HepG2 (cell line): ENCODE measurements around the gene FUOM. TPM values are rescaled to one million over a fixed set of nuclear protein-coding genes. Genes with fewer than 3 reads are reported as not detected.
A peak's percentile ranks its signal among the peaks of the same experiment; 100 is the strongest.

Experiments
- HNF4G ChIP-seq, 2 experiments: sonication (generic) in 1 of 2; formaldehyde crosslinking in 1 of 2; IDR thresholded peaks; 2 replicates each; pipeline versions ENCODE4 v1.4.0 to v1.6.1; 2011 to 2020; ENCODE audit warnings: borderline replicate concordance in 2 of 2, low read depth in 2 of 2, mild to moderate bottlenecking in 2 of 2, low read length in 1 of 2, missing genetic modification reagents in 1 of 2, moderate library complexity in 1 of 2
- ISX ChIP-seq: sonication (generic); formaldehyde crosslinking; conservative IDR thresholded peaks from 2 replicates; pipeline ENCODE4 v1.5.0; 2020; ENCODE audit warnings: missing genetic modification reagents
- JUND ChIP-seq: sonication (generic); formaldehyde crosslinking; IDR thresholded peaks from 2 replicates; pipeline ENCODE4 v1.8.0; 2022; ENCODE audit warnings: mild to moderate bottlenecking, missing genetic modification reagents
- KDM6A ChIP-seq: IDR thresholded peaks from 2 replicates; pipeline ENCODE4 v1.6.1; 2016; ENCODE audit warnings: low read depth
- NR1H2 ChIP-seq: sonication (generic); formaldehyde crosslinking; IDR thresholded peaks from 2 replicates; pipeline ENCODE4 v1.8.1; 2022; ENCODE audit warnings: low read depth, missing genetic modification reagents, borderline replicate concordance
- SCMH1 ChIP-seq: sonication (generic); formaldehyde crosslinking; IDR thresholded peaks from 2 replicates; pipeline ENCODE4 v1.9.0; 2021; ENCODE audit warnings: missing genetic modification reagents, mild to moderate bottlenecking, borderline replicate concordance
- SUZ12 ChIP-seq: fragments of 150-350 bp; IDR thresholded peaks from 2 replicates; pipeline ENCODE4 v1.6.1; 2014; ENCODE audit warnings: low read depth, low read length
- TEAD2 ChIP-seq: sonication (generic); formaldehyde crosslinking; IDR thresholded peaks from 2 replicates; pipeline ENCODE4 v1.9.0; 2021; ENCODE audit warnings: missing genetic modification reagents
- ZNF616 ChIP-seq: sonication (generic); formaldehyde crosslinking; IDR thresholded peaks from 2 replicates; pipeline ENCODE4 v1.5.0; 2020; ENCODE audit warnings: low read depth, mild to moderate bottlenecking, missing genetic modification reagents
- ZNF687 ChIP-seq: sonication (generic); formaldehyde crosslinking; IDR thresholded peaks from 2 replicates; pipeline ENCODE4 v1.5.1; 2020; ENCODE audit warnings: mild to moderate bottlenecking, missing genetic modification reagents, moderate library complexity
- ZNF746 ChIP-seq: sonication (generic); formaldehyde crosslinking; IDR thresholded peaks from 2 replicates; pipeline ENCODE4 v1.8.0; 2022; ENCODE audit warnings: mild to moderate bottlenecking, missing genetic modification reagents
- ZSCAN31 ChIP-seq: sonication (generic); formaldehyde crosslinking; IDR thresholded peaks from 2 replicates; pipeline ENCODE4 v1.5.0; 2020; ENCODE audit warnings: low read depth, mild to moderate bottlenecking, missing genetic modification reagents
- polyA plus RNA-seq, 8 experiments: library from polyadenylated mRNA; depleted of rRNA in 3 of 8; stranded (reverse) in 7 of 8; unstranded in 1 of 8; fragments of >200 nt; fragmentation: Illumina TruSeq in 4 of 8; extraction: Trizol in 4 of 8; gene quantifications; 2 replicates each; pipeline versions ENCODE4 v1.2.1 to v1.2.3, GENCODE V29; 2011 to 2016; ENCODE audit warnings: low read depth in 4 of 8, missing spikeins in 1 of 8, mixed read lengths in 1 of 8; ENCODE audit not compliant: insufficient read depth in 1 of 8
- total RNA-seq, 5 experiments: library from RNA; depleted of rRNA; stranded (reverse); fragments of >200 nt; fragmentation: Illumina TruSeq; extraction: Trizol; gene quantifications; 2 replicates each; pipeline ENCODE4 v1.2.3, GENCODE V29; 2016; ENCODE audit warnings: low read depth in 1 of 5
- TF ChIP-seq, protein P1 (sequence below): sonication (generic); formaldehyde crosslinking; IDR thresholded peaks from 2 replicates; pipeline ENCODE4 v1.9.0; 2021; ENCODE audit warnings: mild to moderate bottlenecking, missing genetic modification reagents
- TF ChIP-seq, protein P2 (sequence below): sonication (generic); formaldehyde crosslinking; IDR thresholded peaks from 2 replicates; pipeline ENCODE4 v1.8.1; 2023; ENCODE audit warnings: mild to moderate bottlenecking, inconsistent platforms, moderate library complexity, missing genetic modification reagents, borderline replicate concordance

Gene FUOM
- total and polyA plus RNA-seq, 2 of the 13 experiments (the other 11 are each of a cell fraction or from before 2014, with no cell fraction given) = 27.5 to 60.4 TPM

DNA sequence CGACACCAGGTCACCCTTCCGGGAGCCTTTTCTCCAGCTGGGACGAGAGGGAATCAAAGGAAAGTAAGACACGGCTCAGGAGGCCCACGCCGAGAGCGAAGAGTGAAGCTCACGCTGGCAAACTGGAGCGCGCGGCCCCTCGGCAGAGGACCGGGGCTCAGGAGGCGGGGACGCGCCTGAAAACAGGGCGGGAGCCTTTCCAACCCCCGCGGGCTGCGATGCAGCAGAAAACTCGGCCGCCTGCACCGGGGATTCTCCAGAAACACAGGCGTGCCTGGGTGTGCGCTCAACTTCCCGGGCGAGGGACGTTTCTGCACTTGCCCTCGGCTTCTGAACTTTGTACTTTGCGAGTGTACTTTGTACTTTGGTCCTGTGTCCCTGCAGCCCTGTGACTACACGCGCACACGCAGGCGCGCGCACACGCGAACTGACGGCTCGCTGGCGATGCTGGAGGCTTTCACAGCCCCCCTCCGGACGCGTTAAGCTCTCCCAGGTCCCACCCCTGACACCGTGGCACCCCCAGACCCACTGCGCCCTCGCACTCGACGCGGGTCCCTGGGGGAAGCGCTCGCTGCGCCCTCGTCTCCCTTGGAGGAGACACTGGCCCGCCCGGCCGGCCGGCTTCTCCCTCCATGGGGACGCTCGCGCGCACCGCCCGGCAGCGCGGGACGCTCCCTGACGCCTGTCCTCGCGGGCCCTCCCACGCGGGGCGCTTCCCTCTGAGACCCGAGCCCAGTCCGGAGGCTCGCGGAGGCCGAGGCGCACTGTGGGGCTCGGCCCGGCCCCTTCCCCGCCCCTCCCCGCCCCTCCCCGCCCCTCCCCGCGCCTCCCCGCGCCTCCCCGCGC lies 20.7 kb upstream of the FUOM start (continued):
- TF ChIP-seq, protein P1, sequence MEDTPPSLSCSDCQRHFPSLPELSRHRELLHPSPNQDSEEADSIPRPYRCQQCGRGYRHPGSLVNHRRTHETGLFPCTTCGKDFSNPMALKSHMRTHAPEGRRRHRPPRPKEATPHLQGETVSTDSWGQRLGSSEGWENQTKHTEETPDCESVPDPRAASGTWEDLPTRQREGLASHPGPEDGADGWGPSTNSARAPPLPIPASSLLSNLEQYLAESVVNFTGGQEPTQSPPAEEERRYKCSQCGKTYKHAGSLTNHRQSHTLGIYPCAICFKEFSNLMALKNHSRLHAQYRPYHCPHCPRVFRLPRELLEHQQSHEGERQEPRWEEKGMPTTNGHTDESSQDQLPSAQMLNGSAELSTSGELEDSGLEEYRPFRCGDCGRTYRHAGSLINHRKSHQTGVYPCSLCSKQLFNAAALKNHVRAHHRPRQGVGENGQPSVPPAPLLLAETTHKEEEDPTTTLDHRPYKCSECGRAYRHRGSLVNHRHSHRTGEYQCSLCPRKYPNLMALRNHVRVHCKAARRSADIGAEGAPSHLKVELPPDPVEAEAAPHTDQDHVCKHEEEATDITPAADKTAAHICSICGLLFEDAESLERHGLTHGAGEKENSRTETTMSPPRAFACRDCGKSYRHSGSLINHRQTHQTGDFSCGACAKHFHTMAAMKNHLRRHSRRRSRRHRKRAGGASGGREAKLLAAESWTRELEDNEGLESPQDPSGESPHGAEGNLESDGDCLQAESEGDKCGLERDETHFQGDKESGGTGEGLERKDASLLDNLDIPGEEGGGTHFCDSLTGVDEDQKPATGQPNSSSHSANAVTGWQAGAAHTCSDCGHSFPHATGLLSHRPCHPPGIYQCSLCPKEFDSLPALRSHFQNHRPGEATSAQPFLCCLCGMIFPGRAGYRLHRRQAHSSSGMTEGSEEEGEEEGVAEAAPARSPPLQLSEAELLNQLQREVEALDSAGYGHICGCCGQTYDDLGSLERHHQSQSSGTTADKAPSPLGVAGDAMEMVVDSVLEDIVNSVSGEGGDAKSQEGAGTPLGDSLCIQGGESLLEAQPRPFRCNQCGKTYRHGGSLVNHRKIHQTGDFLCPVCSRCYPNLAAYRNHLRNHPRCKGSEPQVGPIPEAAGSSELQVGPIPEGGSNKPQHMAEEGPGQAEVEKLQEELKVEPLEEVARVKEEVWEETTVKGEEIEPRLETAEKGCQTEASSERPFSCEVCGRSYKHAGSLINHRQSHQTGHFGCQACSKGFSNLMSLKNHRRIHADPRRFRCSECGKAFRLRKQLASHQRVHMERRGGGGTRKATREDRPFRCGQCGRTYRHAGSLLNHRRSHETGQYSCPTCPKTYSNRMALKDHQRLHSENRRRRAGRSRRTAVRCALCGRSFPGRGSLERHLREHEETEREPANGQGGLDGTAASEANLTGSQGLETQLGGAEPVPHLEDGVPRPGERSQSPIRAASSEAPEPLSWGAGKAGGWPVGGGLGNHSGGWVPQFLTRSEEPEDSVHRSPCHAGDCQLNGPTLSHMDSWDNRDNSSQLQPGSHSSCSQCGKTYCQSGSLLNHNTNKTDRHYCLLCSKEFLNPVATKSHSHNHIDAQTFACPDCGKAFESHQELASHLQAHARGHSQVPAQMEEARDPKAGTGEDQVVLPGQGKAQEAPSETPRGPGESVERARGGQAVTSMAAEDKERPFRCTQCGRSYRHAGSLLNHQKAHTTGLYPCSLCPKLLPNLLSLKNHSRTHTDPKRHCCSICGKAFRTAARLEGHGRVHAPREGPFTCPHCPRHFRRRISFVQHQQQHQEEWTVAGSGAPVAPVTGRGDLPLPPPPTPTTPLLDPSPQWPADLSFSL (CRISPR knock-in tag) = no peak
- TF ChIP-seq ZSCAN31 (0 out of 2 replicates have a peak, but pooled peaks have one; percentile 28), ZNF616 (CRISPR knock-in tag) (0 out of 2 replicates have a peak, but pooled peaks have one; percentile 31), ZNF687 (CRISPR knock-in tag) (peak; percentile 88), JUND (CRISPR knock-in tag) (peak; percentile 50; the same call in 1 of the 2 replicates), KDM6A (CRISPR knock-in tag) (0 out of 2 replicates have a peak, but pooled peaks have one; percentile 34), TEAD2 (no peak), NR1H2 (peak; percentile 82; the same call in 1 of the 2 replicates), ZNF746 (CRISPR knock-in tag) (peak; percentile 62; the same call in 1 of the 2 replicates), SUZ12 (no peak), SCMH1 (CRISPR knock-in tag) (no peak), ISX (no peak), HNF4G (IDR thresholded peaks at IDR 0.05; ENCODE audit: borderline replicate concordance, low read depth, low read length) (peak; percentile 99), HNF4G (CRISPR knock-in tag; IDR thresholded peaks at IDR 0.05; ENCODE audit: borderline replicate concordance, low read depth) (peak; percentile 97)
- TF ChIP-seq, protein P2, sequence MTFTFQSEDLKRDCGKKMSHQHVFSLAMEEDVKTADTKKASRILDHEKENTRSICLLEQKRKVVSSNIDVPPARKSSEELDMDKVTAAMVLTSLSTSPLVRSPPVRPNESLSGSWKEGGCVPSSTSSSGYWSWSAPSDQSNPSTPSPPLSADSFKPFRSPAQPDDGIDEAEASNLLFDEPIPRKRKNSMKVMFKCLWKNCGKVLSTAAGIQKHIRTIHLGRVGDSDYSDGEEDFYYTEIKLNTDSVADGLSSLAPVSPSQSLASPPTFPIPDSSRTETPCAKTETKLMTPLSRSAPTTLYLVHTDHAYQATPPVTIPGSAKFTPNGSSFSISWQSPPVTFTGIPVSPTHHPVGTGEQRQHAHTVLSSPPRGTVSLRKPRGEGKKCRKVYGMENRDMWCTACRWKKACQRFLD (CRISPR knock-in tag) = no peak; the same call in 1 of the 2 replicates
